PC-9 (cell line): ENCODE data around the gene STAMBP.

Experiments
- EZH2 ChIP-seq: fragments of 200-600 bp; sonication (generic); IDR thresholded peaks from 2 replicates; pipeline ENCODE4 v1.8.0; 2017; ENCODE audit warnings: antibody characterized with exemption, low read depth
- TF ChIP-seq, protein P1 (sequence below): fragments of 200-600 bp; sonication (generic); conservative IDR thresholded peaks from 2 replicates; pipeline ENCODE4 v1.6.1; 2017; ENCODE audit warnings: mixed run types, antibody characterized with exemption, mild to moderate bottlenecking, moderate library complexity

DNA sequence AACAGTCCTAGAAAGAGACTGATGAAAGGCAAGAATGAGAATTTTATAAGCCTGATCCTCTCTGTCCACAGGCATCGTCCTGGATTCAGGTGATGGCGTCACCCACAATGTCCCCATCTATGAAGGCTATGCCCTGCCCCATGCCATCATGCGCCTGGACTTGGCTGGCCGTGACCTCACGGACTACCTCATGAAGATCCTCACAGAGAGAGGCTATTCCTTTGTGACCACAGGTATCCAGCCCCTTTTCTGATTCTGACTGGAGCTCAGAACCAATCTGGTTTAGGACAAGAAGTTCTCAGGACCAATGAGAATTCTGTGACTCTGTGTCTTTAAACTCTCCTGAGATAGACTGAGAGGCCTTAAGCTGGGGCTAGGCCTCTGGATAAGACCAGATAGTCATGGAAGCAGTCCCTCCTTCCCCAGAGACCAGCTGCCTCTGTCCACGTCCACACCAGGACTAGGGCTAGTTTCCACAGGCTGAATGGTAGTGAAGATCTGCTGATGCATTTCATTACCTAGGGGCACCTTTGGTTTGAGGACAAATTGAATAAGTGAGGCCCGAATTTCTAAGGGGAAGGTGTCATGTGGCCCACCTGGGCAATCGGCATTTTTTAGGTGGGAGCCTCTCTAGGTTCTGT lies 84.8 kb downstream of the STAMBP start:
- TF ChIP-seq, protein P1, sequence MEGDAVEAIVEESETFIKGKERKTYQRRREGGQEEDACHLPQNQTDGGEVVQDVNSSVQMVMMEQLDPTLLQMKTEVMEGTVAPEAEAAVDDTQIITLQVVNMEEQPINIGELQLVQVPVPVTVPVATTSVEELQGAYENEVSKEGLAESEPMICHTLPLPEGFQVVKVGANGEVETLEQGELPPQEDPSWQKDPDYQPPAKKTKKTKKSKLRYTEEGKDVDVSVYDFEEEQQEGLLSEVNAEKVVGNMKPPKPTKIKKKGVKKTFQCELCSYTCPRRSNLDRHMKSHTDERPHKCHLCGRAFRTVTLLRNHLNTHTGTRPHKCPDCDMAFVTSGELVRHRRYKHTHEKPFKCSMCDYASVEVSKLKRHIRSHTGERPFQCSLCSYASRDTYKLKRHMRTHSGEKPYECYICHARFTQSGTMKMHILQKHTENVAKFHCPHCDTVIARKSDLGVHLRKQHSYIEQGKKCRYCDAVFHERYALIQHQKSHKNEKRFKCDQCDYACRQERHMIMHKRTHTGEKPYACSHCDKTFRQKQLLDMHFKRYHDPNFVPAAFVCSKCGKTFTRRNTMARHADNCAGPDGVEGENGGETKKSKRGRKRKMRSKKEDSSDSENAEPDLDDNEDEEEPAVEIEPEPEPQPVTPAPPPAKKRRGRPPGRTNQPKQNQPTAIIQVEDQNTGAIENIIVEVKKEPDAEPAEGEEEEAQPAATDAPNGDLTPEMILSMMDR = no peak
- no peak for TF ChIP-seq EZH2
